Stimulated activated CD8-positive, alpha-beta memory T cell treated with anti-CD3 and anti-CD28 coated beads, Interleukin-15, amount 100 ng/mL, for 24 hours (primary cell): ENCODE data around the gene CHMP5.
"Not testable (repeated sequence)": the region's sequence is repeated elsewhere in the genome, so short reads cannot be mapped to it uniquely, and the experiment has no call there.

Experiments
- DNase-seq: peaks from one replicate; pipeline ENCODE4 v3.0.0-alpha.2; 2020; ENCODE audit warnings: low read depth

CHMP5 gene

DNA sequence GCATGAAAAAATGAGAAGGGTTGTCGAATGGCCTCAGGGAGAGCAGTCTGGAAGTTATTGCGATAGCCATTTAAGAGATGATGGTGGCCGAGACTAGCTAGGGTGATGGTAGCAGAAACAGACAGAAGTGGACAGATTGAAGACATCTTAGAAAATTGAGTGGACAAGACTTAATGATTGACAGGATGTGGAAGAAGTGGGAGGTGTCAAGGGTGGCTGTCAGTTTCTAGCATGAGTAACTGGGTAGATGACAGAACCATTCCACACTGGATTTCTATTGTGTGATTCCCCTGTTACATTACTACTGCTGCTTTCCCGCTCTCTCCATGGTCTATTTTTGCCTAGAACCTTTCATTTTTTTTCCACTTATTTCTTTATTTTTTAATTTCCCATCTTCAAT, 12.6 kb downstream of the CHMP5 start:
- no peak for DNase-seq

DNA sequence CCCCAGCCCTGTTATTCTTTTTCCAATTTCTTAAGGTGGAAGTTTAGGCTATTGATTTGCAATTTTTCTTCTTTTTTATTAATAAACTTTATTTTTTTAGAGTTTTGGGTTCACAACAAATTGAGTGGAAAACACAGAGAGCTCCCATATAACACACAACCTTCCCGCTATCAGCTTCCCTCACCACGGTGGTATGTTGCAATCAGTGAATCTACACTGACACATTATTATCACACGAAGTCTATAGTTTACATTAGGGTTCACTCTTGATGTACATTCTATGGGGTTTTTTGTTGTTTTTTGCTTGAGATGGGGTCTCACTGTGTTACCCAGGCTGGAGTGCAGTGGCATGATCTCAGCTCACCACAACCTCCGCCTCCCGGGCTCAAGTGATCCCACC, 20.7 kb downstream of the CHMP5 start:
- DNase-seq, result no peak

DNA sequence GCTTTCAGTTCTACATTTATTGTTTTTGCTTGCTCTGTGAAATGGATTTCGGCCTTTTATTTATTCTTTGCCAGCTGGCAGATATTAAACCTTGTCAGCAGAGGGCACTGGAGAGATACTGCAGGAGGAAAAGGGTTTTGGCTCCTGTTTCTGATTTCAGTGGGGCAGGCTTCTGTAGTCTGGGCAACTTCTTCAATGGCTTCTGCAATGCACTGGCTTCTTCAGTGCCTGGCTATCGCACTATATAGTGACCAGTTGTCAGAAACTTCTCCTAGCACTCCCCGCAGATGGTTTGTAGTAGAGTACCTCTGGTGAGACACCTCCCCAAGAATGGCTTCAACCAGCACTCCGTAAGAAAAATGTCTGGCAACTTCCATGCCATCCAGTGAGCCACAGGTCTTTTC, 22.2 kb downstream of the CHMP5 start:
- DNase-seq, result no peak

DNA sequence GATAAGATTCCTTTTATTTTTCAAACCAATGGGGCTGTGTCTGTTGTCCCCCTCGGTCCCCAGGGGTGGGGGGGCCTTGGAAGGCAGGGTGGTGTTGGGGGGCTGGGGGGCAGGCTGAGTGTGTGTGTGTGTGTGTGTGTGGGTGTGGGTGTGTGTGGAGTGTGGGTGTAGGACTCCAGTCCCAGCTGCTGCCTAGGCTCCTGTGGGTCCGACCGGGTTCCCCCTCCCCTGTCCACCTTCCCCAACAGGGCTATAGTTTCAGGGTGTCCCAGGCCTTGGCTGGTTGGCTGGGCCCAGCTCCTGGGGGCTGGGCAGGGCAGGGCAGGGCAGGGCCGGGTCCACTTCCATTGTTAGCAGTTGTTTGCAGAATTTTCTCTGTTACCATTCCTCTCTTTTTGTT, 23.4 kb downstream of the CHMP5 start:
- DNase-seq, result no peak

DNA sequence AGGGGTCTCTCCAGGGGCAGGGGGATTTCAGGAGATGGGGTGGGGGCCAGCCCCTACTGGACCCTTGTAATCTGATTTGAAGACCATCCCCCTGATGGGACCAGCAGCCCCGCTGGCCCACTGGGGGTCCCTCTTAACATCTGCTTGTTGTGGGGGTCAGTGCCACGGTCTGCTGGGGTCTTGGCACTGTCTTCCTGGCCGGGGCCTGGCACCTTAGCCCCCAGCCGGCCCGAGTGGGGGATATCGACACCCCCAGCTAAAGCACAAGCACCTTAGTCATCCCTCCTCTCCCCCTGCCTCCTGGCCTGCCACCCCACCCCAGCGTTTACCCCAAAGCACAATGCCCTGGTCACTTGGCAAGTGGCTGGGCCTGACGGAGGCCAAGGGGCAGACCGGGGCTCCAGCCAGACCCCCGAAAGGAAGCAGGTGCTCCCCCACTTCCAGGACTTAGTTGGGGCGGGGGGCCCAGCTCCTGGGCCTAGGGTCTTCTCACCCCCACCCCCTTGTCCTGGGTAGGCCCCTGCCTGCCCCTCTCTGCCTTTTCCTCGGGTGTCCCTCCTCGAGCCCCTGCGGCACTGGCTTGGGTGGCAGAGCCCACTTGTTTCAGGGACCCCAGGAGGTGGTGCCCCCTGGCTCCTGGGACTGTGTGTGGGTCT, 24.1 kb downstream of the CHMP5 start:
- DNase-seq, result no peak

DNA sequence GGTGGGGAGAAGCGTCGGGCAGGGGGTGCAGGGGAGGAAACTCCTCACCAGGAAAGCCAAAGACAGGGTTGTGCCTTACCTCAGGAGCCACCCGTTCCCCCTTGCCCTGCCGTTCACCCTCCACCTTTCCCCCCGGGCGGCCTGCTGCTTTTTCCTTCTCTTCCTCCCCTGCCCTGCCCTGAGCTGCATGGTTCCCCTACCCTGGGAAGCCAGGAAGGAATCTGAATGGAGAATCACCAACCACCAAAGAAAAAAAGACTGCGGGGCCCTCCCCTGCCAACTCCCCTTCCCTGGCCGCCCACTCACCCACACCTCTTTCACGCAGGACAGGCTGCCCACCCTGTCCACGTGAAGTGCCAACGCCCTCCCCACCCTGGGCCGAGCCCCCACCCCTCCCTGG, 24.6 kb downstream of the CHMP5 start:
- no peak for DNase-seq

DNA sequence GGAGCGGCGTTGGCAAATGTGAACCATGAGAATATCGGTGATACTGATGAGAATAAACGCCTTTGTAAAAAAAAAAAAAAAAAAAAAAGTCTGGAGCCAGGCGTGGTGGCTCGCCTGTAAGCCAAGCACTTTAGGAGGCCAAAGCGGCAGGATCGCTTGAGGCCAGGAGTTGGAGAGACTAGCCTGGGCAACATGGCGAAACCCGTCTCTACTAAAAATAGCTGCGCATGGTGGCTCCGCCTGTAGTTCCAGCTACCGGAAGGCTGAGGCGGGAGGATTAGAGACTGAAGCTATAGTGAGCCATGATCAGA, 25.0 kb downstream of the CHMP5 start:
- DNase-seq, result no peak

DNA sequence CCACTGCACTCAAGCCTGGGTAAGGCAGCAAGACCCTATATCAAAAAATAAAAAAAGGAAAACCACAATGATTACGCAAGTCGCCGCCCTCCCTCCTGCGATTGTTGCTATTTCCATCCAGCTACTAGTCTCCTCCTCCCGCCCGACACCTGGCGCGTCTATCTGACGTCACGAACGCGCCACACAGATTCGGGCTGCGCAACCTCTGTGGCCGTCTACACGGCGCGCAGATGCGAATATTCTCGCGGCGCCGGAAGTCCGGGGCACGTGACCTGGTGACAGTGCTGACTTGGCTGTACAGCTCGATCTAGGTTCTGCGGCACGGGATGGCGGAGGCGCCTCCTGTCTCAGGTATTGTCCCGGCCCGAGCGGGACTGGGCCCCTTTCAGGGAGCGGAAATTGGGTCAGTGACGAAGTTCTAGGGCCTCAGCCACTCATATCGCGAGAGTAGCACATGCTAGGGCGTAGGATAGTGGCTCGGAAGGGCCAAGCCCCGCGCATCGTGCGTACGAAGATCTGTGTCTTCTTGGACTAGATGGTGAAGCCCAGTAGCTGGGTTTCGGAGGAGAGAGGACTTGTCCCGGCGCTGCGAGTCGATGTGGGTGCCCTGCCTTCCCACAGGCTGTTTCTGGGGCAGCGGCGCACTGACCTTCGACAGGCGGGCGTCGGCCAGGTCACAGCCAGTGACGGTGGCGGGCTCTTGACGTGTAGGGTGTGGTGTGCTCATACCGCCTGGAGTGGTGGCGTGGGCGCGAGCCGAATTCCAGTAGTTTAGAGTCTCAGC, 25.6 kb downstream of the CHMP5 start, which contains the start of gene NFX1:
Gene NFX1 (plus strand): TSS at position 270 of the 784 bp plus-strand sequence. CDS start 57 bp downstream, at position 327.
- DNase-seq, result peak; percentile 95

DNA sequence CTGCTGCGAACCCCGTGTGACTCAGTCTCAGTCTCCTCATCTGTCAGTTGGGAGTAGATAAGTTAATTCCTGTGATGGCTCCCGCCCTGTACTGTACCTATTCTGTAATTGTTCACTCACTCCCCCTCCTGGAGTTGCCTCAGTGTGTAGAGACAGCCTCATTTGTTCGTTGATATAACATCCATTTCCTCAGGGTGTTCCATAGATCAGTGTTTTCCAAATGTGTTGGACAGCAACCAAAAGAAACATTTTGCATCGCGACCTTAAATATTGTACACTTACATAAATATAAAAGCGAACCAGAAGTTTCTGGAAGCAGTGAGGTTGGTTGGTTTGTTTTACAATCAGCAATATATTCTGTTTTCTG, 26.2 kb downstream of the CHMP5 start:
- DNase-seq, result no peak

DNA sequence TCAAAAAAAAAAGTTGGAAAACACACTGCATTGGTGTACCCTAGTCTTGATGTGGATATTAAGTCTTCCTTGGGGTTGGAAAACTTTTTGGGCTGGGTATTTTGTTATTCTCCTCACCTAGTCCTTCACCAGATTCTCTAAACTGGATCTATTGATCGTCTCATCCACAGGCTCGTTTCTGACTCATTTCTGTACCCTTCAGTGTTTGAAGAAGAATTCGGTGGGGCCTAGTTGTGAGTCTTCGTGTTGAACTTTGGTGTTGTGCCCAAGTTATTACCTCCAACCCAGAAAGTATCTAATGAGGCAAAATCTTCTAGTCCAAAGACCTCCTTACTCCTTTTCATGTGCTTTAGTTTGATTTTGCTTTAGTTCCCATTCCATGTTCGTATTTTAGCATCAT, 27.1 kb downstream of the CHMP5 start:
- DNase-seq, result no peak

DNA sequence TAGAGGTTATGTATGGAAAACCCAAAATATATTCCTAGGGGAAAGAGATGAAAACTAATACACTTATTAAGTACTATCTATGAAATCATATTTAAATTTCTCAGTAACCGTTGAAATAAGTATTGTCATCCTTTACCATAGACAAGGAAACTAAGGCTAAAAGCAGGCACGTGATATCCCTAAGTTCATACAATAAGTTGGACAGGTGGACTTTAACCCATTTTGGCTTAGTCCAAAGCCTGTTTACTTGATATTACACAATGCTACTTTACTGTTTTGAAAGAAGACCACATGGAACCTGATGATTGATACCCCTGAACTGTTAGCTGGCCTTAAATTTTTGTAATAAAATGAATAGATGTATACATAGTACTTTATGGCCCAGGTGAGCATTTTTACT, 28.9 kb downstream of the CHMP5 start:
- DNase-seq, result no peak

DNA sequence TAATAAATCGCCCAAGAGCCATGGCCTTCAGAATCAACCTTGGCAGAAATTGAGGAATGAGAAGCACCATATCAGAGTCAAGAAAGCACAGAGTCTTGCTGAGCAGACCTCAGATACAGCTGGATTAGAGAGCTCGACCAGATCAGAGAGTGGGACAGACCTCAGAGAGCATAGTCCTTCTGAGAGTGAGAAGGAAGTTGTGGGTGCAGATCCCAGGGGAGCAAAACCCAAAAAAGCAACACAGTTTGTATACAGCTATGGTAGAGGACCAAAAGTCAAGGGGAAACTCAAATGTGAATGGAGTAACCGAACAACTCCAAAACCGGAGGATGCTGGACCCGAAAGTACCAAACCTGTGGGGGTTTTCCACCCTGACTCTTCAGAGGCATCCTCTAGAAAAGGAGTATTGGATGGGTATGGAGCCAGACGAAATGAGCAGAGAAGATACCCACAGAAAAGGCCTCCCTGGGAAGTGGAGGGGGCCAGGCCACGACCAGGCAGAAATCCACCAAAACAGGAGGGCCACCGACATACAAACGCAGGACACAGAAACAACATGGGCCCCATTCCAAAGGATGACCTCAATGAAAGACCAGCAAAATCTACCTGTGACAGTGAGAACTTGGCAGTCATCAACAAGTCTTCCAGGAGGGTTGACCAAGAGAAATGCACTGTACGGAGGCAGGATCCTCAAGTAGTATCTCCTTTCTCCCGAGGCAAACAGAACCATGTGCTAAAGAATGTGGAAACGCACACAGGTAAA, 30.0 kb downstream of the CHMP5 start:
- DNase-seq, result no peak

DNA sequence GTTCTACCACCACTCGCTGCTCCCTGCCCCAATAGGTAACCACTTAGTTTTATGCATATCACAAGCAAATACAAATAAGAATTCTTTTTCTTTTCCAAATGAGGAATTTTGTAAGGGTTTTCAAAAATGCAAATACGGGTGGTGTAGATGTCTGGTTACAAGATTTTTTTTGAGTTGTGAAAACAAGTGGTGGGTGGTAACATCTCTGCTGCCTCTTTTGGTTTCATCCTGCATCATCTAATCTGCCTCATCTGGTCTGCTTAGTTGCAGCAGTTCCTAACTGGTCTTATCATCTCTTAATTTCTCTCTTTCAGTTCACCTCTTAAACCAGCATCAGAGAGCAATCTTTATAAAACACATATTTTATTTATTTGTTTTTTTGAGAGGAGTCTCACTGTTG, 30.7 kb downstream of the CHMP5 start:
- DNase-seq, result no peak

DNA sequence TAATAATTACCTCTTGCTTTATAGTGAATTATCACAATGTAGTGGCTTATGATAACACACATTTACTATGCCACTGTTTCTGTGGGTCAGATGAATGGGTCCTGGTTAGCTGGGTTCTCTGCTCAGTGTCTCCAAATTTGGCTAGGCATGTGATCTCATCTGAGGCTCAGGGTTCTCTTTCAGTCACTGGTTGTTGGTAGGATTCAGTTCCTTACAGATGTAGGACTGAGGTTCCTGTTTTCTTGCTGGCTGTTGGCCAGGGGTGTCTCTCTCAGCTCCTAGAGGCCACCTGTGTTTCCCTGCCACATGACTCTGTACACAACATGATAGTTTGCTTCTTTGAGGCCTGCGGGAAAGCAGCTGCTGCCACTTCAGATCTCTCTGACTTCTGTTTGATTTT, 32.6 kb downstream of the CHMP5 start:
- no peak for DNase-seq

DNA sequence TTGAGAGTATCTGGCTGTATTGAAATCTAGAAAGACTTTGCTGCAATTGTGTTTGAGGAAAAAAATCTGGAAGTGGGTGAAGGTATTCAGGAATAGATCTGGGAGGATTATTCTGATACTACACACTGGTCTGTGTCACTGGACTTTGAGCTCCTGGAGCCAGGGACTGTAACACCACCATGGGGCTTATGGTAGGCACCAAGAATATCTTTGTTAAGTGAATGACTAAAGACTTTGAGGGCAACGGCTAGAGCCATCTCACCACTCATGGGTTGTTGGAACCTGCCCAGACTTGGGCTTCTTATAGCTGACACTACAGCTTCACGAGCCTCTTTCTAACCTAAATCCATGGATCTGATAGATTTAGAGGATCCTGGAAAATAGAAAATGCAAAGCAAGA, 35.7 kb downstream of the CHMP5 start:
- no peak for DNase-seq

DNA sequence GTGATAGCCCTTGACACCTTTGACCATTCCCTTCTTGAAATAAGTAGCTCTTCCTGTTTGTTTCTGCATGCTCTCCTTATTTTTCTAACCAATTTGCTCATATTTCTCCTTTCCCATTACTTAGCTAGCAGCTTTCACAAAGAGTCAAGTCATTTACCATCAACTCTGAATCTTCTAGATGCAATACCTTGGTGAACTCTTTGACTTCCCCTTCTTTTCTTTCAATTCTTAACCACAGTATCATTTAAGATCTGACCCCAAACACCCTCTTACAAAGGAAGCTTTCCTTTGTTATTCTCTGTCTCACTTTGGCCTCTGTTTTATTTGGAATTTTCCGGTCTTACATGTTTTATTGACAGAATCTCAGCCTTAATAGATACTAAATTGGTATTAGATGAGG, 39.5 kb downstream of the CHMP5 start:
- DNase-seq, result no peak

DNA sequence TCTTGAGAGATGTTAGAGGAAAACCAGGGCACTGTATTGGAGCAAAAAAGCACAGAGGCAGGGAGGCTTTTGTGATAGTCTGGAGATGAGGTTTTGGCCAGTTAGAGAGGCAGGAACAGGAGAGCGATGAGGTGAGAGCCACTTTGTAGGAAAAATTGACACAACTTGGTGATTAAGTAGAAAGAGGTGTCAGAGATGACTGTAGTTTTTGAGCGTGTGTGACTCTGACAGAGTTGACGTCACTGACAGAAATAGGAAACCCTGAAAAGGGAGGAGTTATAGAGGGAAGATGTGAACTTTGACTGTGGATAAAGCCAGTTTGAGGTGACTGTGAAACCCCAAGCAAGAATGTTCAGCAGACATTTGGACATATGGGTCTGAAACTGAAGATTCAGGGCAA, 41.2 kb downstream of the CHMP5 start:
- no peak for DNase-seq

DNA sequence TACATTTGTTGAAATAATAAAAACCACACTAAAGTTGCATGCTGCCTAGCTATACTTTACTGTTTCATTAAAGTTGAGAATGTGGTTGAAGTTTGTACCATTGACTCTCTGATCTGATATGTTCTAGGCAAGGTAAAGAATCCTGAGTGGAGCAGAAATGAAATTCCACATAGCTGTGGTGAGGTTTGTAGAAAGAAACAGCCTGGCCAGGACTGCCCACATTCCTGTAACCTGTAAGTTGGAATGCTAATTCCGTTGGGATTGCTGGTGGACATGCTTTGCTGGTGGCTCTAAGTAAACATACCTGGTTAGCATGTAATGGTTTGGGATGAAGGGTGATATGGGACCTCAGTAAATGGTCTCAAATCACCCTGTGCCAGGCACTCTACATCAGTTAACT, 42.2 kb downstream of the CHMP5 start:
- DNase-seq, result no peak

DNA sequence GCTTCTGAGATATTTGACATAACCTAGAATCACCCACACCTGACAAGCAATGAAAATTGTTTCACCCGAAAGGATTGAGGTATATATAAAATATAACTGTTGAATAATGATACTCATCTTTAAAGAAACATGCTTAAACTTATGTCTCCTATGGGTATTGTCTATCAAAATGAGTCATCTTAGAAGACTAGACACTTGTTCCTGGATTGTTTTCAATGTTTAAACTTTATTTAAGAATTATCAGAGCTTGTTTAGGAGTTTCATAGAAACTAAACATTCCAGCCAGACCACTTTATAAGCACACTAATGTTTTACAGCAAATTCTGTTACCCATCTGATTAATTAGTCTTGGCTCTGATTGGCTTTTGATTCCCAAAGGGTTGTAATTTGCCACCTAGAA, 45.1 kb downstream of the CHMP5 start:
- no peak for DNase-seq

DNA sequence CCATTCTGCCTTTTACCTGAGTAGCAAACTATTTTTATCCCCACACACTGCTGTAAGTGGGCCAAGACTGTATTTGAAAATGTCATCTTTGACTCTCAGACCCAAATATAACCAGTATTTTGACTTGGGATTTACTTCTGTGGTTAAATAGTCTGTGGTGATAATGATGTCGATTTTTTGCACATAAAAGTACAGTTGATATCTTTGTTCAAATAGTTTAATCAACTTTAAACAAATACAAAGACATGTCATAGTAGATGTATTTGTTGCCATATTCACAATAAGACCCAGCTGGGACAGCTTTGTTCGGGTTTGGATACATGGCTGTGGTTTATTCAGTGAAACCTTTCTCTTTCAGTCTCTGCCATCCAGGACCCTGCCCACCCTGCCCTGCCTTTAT, 45.9 kb downstream of the CHMP5 start:
- no peak for DNase-seq

DNA sequence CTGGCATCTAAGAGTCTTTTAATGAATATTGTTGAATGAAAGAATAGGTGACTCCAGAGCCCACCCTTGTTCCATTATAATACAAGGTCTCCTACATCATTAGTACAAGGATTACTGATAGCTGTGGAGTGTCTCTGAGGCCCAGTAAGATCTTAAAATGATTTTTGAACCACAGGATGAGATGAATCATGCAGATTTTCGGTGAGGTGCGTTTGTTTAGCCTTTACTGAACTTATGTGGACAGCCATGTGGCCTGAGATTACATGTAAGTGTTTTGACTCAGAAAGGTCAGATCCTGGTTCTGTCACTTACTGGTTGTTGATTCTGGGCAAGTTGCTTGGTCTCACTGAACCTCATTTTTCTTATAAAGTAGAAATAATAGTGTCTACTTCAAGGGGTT, 47.1 kb downstream of the CHMP5 start:
- no peak for DNase-seq

DNA sequence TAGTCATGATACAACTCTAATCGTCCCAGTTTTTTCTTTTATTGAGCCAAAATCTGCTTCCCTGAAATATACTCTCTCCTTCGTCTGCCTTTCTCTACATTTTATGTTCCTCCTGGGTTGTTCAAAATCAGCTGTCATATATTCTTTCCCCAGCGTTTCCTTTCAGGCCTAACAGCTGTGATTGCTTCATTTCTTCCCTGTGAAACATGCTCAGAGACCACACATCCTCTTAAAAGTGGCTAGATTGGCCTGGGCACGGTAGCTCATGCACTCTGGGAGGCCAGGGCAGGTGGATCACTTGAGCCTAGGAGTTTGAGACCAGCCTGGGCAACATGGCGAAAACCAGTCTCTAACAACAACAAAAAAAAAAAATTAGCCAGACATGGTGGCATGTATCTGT, 50.5 kb downstream of the CHMP5 start:
- no peak for DNase-seq

DNA sequence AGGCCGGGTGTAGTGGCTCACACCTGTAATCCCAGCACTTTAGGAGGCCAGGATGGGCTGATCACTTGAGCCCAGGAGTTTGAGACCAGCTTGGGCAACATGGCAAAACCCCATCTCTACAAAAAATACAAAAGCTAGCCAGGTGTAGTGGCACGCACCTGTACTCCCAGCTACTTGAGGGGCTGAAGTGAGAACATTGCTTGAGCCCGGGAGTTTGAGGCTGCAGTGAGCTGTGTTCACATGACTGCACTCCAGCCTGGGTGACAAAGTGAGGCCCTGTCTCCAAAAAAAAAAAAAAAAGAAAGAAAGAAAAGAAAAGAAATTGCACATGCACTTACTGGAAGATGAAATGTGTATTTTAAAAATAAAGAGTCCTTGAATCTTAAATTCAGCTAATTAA, 52.3 kb downstream of the CHMP5 start:
- not testable (repeated sequence) for DNase-seq
